ENCODE measurements around the gene FBXL14.
"Not testable (repeated sequence)": the region's sequence is repeated elsewhere in the genome, so short reads cannot be mapped to it uniquely, and the experiment has no call there.

The FBXL14 gene

DNA sequence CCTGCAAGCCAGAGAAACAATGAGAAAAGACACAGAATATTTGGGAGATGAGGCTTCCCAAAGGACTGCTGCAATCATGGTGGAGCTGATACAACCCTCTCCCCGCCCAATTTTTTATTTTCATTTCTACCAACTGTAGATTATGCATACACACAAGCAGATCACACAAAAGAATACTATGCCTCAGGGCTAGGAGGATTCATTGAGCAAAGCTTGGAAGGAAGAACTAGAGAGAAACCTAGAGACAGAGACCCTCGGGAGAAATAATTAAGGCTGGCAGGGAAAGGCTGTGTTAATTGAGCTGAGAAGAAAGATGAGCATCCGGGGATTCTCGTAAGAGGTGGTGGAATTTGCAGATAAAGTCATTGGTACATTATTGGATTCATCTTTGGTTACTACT, 24.8 kb upstream of the FBXL14 start:
- DNase-seq: no peak

- no peak for DNase-seq
Measured at GRCh38 chr12:1618489-1618888, 24.1 kb upstream of the FBXL14 start.

DNA sequence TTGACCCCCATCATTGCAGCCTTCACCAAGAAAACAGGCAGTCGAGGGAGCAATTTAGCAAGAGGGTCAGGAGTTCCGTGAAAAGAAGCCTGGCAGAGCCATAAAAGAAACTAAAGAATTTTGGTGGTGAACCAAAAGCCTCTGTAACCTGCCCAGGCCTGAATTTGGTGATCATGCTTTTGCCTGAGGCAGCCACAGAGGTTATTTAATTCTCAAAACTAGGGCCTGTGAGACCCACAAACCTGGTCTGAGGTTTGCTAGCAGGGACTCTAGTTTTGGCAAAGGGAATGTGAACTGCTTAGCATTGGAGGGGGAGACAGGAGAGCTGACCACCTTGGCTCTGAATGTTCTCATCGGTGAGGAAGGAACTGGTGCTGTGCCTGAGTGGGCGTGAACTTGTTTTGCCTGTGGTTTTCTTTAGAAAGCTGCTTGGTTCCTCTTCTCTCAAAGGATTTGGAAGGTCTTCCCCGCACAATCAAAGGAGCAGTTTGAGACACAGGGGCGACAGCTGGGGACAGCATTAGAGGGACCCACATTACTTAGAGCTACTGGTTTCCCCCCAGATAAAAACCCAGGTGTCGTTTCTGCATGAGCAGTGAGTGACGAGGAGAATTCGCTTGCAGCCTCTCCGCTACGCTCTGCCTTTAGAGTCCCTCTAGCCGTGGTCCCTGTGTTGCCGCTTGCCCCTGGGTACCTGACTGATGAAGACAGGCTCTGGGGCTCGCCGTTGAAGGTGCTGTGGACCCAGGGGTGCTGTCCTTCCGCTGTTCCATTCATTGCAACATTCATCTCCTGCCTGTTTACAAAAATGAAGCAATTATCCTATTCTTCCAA, 22.1 kb upstream of the FBXL14 start:
- DNase-seq: no peak

- DNase-seq: no peak
Measured at GRCh38 chr12:1614360-1614759, 20.0 kb upstream of the FBXL14 start.

DNA sequence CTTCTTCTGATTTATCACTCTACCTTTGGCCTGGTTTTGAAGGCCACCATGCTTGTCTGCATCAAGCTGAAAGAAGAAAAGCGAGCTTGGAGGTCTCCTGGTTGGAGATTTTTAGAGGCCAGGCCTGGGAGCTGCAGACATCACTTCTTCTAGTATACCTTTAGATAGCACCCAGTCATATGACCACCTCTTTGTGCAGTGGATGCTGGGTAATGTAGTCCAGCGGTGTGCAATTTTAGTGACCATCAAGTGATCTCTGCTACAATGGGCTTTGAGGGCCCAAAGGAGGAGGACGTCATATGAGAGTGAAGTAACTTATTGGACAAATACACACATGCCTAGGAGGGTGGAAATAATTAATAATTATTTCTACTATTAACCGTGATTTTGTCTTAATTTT, 19.5 kb upstream of the FBXL14 start:
- DNase-seq: no peak

GRCh38 chr12:1611803-1612572, 17.6 kb upstream of the FBXL14 start:
- DNase-seq: no peak

DNA sequence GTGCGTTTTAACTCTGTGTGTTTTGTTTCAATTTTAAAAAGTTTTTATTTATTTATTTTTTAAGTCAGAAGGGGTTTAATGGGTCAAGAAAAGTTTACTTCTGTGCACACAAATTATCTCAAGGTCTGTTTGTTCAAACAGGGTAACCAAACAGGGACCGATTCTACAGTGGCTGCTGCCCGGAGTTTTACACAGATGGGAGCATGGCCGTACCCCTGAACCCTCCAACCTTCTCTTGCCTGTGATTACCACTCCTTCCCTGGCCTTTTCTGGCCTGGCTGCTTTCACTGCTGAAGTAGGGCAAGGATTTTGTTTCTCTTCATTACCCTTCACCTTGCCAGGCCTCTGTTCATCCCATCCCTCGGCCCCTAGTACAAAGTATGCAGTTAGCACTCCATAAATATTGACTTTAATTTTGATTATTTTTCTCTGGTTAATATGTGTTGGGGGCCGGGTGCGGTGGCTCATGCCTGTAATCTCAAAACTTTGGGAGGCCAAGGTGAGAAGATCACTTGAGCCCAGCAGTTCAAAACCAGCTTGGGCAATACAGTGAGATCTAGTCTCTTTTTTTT, 15.8 kb upstream of the FBXL14 start:
- DNase-seq: no peak

DNA sequence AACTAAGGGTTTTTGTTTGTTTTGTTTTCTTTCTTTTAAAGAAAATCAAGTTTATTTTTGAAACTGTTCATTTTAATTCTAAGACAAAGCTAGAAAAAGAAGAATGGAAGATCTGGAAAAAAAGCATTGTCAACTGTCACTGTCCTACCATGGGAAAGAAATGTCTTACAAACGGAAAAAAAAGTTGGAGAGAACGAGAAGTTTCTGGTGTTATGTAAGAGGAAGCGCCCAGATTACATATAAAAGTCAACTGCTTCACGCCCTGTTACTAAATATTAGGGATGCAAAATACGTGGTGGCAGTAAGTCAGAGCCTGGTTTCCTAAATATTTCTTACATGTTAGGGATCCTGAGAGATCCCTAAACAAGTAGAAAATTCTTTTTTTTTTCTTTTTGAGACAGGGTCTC, 14.3 kb upstream of the FBXL14 start:
- DNase-seq: no peak

- no peak for DNase-seq
Measured at GRCh38 chr12:1607940-1608712, 13.7 kb upstream of the FBXL14 start.

GRCh38 chr12:1606021-1606622, 11.7 kb upstream of the FBXL14 start:
- no peak for DNase-seq

- no peak for DNase-seq
Measured at GRCh38 chr12:1605129-1606020, 11.0 kb upstream of the FBXL14 start.

- DNase-seq: no peak
Measured at GRCh38 chr12:1604464-1604863, 10.1 kb upstream of the FBXL14 start.

DNA sequence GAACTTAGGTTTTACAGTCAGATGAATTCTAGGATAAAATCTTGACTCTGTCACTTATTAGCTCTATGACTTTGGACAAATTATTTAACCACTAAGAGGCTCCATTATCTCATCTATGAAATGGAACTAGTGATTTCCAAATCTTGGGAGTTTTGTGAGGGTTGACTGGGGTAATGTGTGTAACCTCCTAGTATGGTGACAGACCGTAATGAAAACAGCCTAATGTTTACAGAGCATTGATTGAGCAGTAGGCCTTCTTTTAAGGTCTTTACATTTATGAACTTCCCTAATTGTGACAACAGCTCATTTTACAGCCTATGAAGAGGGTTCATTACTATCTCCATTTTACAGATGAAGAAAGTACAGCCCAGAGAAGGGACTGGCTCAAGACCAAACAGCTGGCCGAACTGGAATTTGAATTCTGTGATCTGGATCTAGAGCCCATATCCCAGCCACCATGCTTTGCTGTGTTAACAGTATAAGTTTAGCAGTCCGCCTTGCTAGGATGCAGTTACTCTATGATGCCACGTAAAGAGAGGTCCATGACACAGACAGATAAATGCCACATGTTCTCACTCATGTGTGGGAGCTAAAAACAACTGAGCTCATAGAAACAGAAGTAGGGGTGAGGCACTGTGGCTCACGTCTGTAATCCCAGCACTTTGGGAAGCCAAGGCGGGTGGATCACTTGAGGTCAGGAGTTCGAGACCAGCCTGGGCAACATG, 9.1 kb upstream of the FBXL14 start:
- DNase-seq: no peak

- DNase-seq: not testable (repeated sequence)
Measured at GRCh38 chr12:1602706-1603105, 8.3 kb upstream of the FBXL14 start.

DNA sequence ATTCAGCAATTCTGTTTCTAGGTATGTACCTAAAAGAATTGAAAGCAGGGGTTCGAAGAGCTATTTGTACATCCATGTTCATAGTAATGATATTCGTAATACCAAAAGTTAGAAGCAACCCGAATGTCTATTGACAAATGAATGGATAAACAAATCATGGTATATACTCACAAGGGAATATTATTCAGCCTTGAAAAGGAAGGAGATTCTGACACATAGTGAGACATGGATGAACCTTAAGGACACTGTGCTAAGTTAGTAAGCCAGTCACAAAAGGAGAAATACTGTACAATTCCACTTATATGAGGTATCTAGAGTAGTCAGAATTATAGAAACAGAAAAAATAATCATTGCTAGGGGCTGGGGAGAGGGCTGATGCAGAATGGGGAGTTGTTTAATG, 4.4 kb upstream of the FBXL14 start:
- no peak for DNase-seq

DNA sequence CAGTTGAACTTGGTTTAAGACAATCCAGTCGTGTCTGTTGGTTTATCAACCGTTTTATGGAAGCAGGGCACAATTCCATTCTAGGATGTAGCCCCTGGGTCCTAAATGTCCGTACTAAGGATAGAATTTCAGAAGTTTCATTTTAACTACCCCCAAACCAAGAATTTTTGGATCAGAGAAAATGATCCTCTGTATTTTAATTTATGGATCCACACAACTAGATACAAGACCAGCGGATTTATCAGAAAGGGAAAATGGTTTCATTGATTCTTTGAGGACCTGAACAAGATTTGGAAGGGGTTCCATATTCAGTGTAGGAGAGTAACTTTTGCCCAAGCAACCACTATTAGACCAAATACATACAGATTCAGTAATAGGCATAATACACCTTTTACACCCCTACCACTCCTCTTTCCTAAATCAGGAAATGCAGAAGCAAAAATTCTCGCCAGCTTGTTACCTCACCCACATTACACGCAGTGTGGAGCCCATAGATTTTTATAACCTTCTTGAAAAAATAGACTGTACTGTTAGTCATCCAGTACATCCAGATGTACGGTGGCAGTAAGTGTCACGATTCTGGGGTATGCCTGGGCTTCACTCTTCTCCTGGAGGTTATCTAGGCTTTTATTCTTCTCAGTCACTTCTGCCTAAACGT, 1.4 kb upstream of the FBXL14 start:
- DNase-seq: no peak

- DNase-seq: no peak
Measured at GRCh38 chr12:1595026-1595561, 713 bp upstream of the FBXL14 start.

GRCh38 chr12:1594006-1594260, 448 bp downstream of the FBXL14 start:
- no peak for DNase-seq

GRCh38 chr12:1593174-1594005, 991 bp downstream of the FBXL14 start:
- no peak for DNase-seq

Measured in NCI-H187 treated with DMSO at 0.1 percent for 48 hours (cell line).